ENCODE data around the gene RCBTB2. TPM values are rescaled to one million over a fixed set of nuclear protein-coding genes. Genes with fewer than 3 reads are reported as not detected.

RCBTB2 gene
- total RNA-seq, 4 donors from 2014 or later: 5.2 to 8.1 (median 6.1) TPM

GRCh38 chr13:48570216-48570828 is 37.4 kb upstream of the RCBTB2 start:
- WGBS, 2 donors (ENCODE audit: low coverage in 1 of 2): 87% methylated on average over 8 of the region's 8 CpGs; no CpG with 5 or more reads in 1 of the 2 donors
- peaks cover 0 to 41% (median 5%) of the 10 kb centered on the region in 4 donors for H3K4me1 ChIP-seq
- H3K9me3 ChIP-seq: no peaks in the 10 kb centered on the region
- H3K4me3 ChIP-seq: no peak overlapping the region
- peak overlapping the region; percentile 76 to 83 (median 82) for H3K27ac ChIP-seq
- H3K27me3 ChIP-seq: no peaks in the 10 kb centered on the region
- no peak for DNase-seq
- H3K36me3 ChIP-seq: no peaks in the 10 kb centered on the region
- intact Hi-C loops (cut with DNase I; ENCODE audit: low total_unique reads) (no loop called here), in situ Hi-C loops (cut with MboI; ENCODE audit: low pct_ligation_motif_present in 1 of 4, low pct_unique_long_range_greater_than_20kb in 1 of 4, low sequenced_read_pairs in 3 of 4) (loop anchor here in 1 of 4 donors (10.0 kb wide), 1 partner anchor 446 kb away; no protein-coding TSS in a partner anchor)
- TF ChIP-seq CTCF (IDR thresholded peaks at IDR 0.05) (no peak), EP300 (IDR thresholded peaks at IDR 0.05; ENCODE audit: low read depth) (no peak), POLR2AphosphoS5 (IDR thresholded peaks at IDR 0.05) (no peak)

DNA sequence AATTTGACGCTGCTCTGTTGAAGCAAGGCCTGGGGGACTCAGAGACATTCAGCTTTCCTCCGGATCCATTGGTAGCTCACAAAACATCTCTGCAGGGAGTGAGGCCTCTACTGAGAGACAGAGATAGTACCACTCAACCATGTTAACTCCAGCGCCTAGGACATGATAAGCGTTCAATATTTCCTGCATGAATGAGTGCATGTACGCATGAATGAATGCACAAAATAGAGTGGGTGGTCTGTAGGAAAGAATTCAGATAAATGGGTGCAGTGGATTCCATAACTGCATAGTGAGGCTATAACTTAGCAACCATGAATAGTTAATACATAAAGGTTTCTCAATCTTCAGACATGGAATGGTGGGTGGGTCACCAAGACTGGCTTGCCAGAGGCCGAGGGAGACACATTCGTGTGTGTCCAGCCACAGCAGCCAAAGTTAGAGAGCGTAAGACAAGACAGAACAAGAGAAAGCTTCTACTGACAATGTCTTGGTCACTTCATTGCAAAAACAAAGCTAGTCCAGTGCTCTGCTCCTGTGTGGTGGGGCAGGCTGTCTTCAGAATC is 36.3 kb upstream of the RCBTB2 start:
- H3K27ac ChIP-seq: peak overlapping the region; percentile 64 to 83 (median 74)
- H3K9me3 ChIP-seq: no peaks in the 10 kb centered on the region
- TF ChIP-seq EP300 (IDR thresholded peaks at IDR 0.05; ENCODE audit: low read depth) (no peak), POLR2A (IDR thresholded peaks at IDR 0.05) (no peak), CTCF (IDR thresholded peaks at IDR 0.05) (no peak), POLR2AphosphoS5 (IDR thresholded peaks at IDR 0.05) (no peak)
- intact Hi-C loops (cut with DNase I; ENCODE audit: low total_unique reads) (no loop called here), in situ Hi-C loops (cut with MboI; ENCODE audit: low pct_ligation_motif_present in 1 of 4, low pct_unique_long_range_greater_than_20kb in 1 of 4, low sequenced_read_pairs in 3 of 4) (no loop called here)
- H3K4me3 ChIP-seq: no peak overlapping the region
- DNase-seq: no peak
- 92 to 100% methylated on average over 2 to 8 of the region's 8 CpGs for WGBS, 2 donors (ENCODE audit: low coverage in 1 of 2)
- peaks cover 0 to 41% (median 5%) of the 10 kb centered on the region in 4 donors for H3K4me1 ChIP-seq
- no peaks in the 10 kb centered on the region for H3K27me3 ChIP-seq
- H3K36me3 ChIP-seq: no peaks in the 10 kb centered on the region

DNA sequence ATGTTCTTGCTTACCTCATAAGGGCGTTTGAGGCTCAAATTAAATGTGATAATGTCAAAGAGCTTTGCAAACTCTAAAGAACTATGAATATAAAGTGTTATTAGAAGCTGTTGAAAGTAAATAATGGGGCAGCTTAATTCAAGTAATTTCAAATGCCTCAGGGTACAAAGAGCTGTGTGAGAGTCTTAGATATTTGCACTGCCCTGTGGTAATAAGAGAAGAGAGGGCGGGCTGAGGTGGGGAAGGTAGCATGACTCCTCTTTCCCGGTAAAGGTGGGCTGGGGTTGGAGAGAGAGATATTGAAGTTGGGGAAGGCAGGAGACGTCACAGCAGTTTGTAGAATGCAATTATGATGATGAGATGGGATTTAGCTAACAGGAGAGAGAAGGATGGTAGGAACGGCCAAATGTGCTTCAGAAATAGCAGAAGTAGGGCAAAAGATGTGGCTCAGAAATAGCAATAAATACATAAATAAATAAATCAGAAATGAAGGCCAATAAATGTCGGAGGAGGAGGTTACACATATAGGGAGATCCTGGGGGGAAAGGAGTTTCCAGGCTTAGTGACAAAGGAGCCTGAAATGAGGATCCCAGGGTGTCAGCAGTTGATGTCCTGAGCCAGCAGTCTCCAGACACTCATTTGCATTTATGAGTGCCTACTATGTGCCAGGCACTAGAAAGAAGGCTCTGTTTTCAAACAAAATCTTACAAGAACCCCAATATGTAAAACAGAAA is 35.7 kb upstream of the RCBTB2 start:
- 60 to 63% methylated on average over 6 of the region's 6 CpGs for WGBS, 2 donors (ENCODE audit: low coverage in 1 of 2)
- Histone ChIP-seq H3K27ac (peak overlapping the region; percentile 64 to 83 (median 65)), H3K4me3 (no peak overlapping the region), H3K27me3 (no peaks in the 10 kb centered on the region), H3K36me3 (no peaks in the 10 kb centered on the region), H3K9me3 (no peaks in the 10 kb centered on the region), H3K4me1 (peaks cover 0 to 41% (median 5%) of the 10 kb centered on the region in 4 donors)
- TF ChIP-seq CTCF (IDR thresholded peaks at IDR 0.05) (no peak), POLR2AphosphoS5 (IDR thresholded peaks at IDR 0.05) (no peak), EP300 (IDR thresholded peaks at IDR 0.05; ENCODE audit: low read depth) (no peak), POLR2A (IDR thresholded peaks at IDR 0.05) (no peak)
- DNase-seq: no peak
- intact Hi-C loops (cut with DNase I; ENCODE audit: low total_unique reads): no loop called here
- in situ Hi-C loops (cut with MboI; ENCODE audit: low pct_ligation_motif_present in 1 of 4, low pct_unique_long_range_greater_than_20kb in 1 of 4, low sequenced_read_pairs in 3 of 4): no loop called here
